Astrocyte of the cerebellum (primary cell): ENCODE results near the gene CACTIN.

Experiments
- DNase-seq: peaks from one replicate; pipeline ENCODE4 v3.0.0-alpha.2; 2011; ENCODE audit warnings: low read depth
- H3K4me3 ChIP-seq: 2 replicates; pipeline ENCODE4 v1.5.1; 2011; ENCODE audit warnings: mild to moderate bottlenecking, low read depth, low read length, moderate library complexity
- CTCF ChIP-seq: IDR thresholded peaks from 2 replicates; pipeline ENCODE4 v1.5.1; 2012; ENCODE audit warnings: low read length, low read depth, moderate library complexity, mild to moderate bottlenecking; ENCODE audit errors: missing control alignments
- in situ Hi-C: cut with HindIII; loops from 2 replicates; pipeline ENCODE4 v1.10.0; 2017; ENCODE audit warnings: low sequenced_read_pairs

Gene CACTIN

GRCh38 chr19:3644351-3645066 is 17.9 kb upstream of the CACTIN start:
- no peak for DNase-seq
- in situ Hi-C loops = no loop called here
- H3K4me3 ChIP-seq = no peak overlapping the region
- no peak for TF ChIP-seq CTCF

GRCh38 chr19:3643674-3644313 is 17.2 kb upstream of the CACTIN start:
- TF ChIP-seq CTCF = no peak
- DNase-seq = no peak
- in situ Hi-C loops = no loop called here
- H3K4me3 ChIP-seq = no peak overlapping the region

- H3K4me3 ChIP-seq = no peak overlapping the region
- DNase-seq = no peak
- in situ Hi-C loops = no loop called here
- TF ChIP-seq CTCF = no peak
Observed at GRCh38 chr19:3642987-3643673, 16.5 kb upstream of the CACTIN start.

- in situ Hi-C loops = no loop called here
- no peak overlapping the region for H3K4me3 ChIP-seq
- no peak for DNase-seq
- no peak for TF ChIP-seq CTCF
Observed at GRCh38 chr19:3642296-3642695, 15.7 kb upstream of the CACTIN start.

GRCh38 chr19:3641515-3642269 is 15.1 kb upstream of the CACTIN start:
- no peak for DNase-seq
- no peak for TF ChIP-seq CTCF
- no peak overlapping the region for H3K4me3 ChIP-seq
- in situ Hi-C loops = no loop called here

- TF ChIP-seq CTCF = no peak
- no peak for DNase-seq
- no peak overlapping the region for H3K4me3 ChIP-seq
- in situ Hi-C loops = no loop called here
Observed at GRCh38 chr19:3639479-3639878, 12.9 kb upstream of the CACTIN start.
